ENCODE data around the gene NPBWR2. TPM values are rescaled to one million over a fixed set of nuclear protein-coding genes. Genes with fewer than 3 reads are reported as not detected.

Gene NPBWR2
- total and polyA plus RNA-seq, 2 donors (not counting 1 experiment from before 2014, with no cell fraction given), result not detected

GRCh38 chr20:64114356-64114971, 7.1 kb upstream of the NPBWR2 start:
- peaks cover 2% of the 10 kb centered on the region for H3K27me3 ChIP-seq (ENCODE audit: control insufficient read depth, insufficient read depth, low read length)
- no peak for DNase-seq (ENCODE audit: low read depth in 2 of 2)
- no peak overlapping the region for H3K4me3 ChIP-seq (replicated peaks in 1 of 4; ENCODE audit: control extremely low read depth in 1 of 4, insufficient read depth in 1 of 4, low read depth in 3 of 4, low read length in 4 of 4)
- H3K9me3 ChIP-seq (ENCODE audit: control insufficient read depth, insufficient read depth, low read depth, low read length), result no peaks in the 10 kb centered on the region
- no peak overlapping the region for H3K27ac ChIP-seq (ENCODE audit: insufficient read depth, low read length)
- TF ChIP-seq CTCF (conservative IDR thresholded peaks at IDR 0.05 in 1 of 2, IDR thresholded peaks at IDR 0.05 in 1 of 2; ENCODE audit: low read depth in 1 of 2, low read length in 2 of 2), result no peak
- TF ChIP-seq EZH2 (IDR thresholded peaks at IDR 0.05; ENCODE audit: low read length, missing control alignments), result no peak
- H3K4me2 ChIP-seq (ENCODE audit: extremely low read depth, insufficient read depth, low read length), result no peak overlapping the region
- no peak overlapping the region for H2AFZ ChIP-seq (ENCODE audit: low read length)
- no peaks in the 10 kb centered on the region for H3K4me1 ChIP-seq (ENCODE audit: control insufficient read depth, extremely low read depth, insufficient read depth, low read length)
- no peaks in the 10 kb centered on the region for H3K79me2 ChIP-seq (ENCODE audit: control insufficient read depth, insufficient read depth, low read length)
- H3K9ac ChIP-seq (ENCODE audit: insufficient read depth, low read length), result no peak overlapping the region
- H3K36me3 ChIP-seq (ENCODE audit: control insufficient read depth, insufficient read depth, low read length), result no peaks in the 10 kb centered on the region
- no peaks in the 10 kb centered on the region for H4K20me1 ChIP-seq (ENCODE audit: control insufficient read depth, extremely low read depth, insufficient read depth, low read length)

GRCh38 chr20:64113796-64114355, 6.5 kb upstream of the NPBWR2 start:
- no peak overlapping the region for H3K9ac ChIP-seq (ENCODE audit: insufficient read depth, low read length)

GRCh38 chr20:64113444-64113775, 6.0 kb upstream of the NPBWR2 start:
- no peak for DNase-seq (ENCODE audit: low read depth in 2 of 2)
- Histone ChIP-seq H3K27me3 (ENCODE audit: control insufficient read depth, insufficient read depth, low read length) (peaks cover 2% of the 10 kb centered on the region), H2AFZ (ENCODE audit: low read length) (no peak overlapping the region), H3K4me2 (ENCODE audit: extremely low read depth, insufficient read depth, low read length) (no peak overlapping the region), H3K79me2 (ENCODE audit: control insufficient read depth, insufficient read depth, low read length) (no peaks in the 10 kb centered on the region), H3K9ac (ENCODE audit: insufficient read depth, low read length) (no peak overlapping the region), H3K9me3 (ENCODE audit: control insufficient read depth, insufficient read depth, low read depth, low read length) (no peaks in the 10 kb centered on the region), H3K4me1 (ENCODE audit: control insufficient read depth, extremely low read depth, insufficient read depth, low read length) (no peaks in the 10 kb centered on the region), H4K20me1 (ENCODE audit: control insufficient read depth, extremely low read depth, insufficient read depth, low read length) (no peaks in the 10 kb centered on the region), H3K36me3 (ENCODE audit: control insufficient read depth, insufficient read depth, low read length) (no peaks in the 10 kb centered on the region), H3K4me3 (replicated peaks in 1 of 4; ENCODE audit: control extremely low read depth in 1 of 4, insufficient read depth in 1 of 4, low read depth in 3 of 4, low read length in 4 of 4) (no peak overlapping the region), H3K27ac (ENCODE audit: insufficient read depth, low read length) (no peak overlapping the region)
- TF ChIP-seq EZH2 (IDR thresholded peaks at IDR 0.05; ENCODE audit: low read length, missing control alignments) (no peak), CTCF (conservative IDR thresholded peaks at IDR 0.05 in 1 of 2, IDR thresholded peaks at IDR 0.05 in 1 of 2; ENCODE audit: low read depth in 1 of 2, low read length in 2 of 2) (no peak)

More at GRCh38 chr20:64113796-64114355, 6.5 kb upstream of the NPBWR2 start:
- H3K36me3 ChIP-seq (ENCODE audit: control insufficient read depth, insufficient read depth, low read length), result no peaks in the 10 kb centered on the region
- no peak overlapping the region for H2AFZ ChIP-seq (ENCODE audit: low read length)
- no peak for TF ChIP-seq CTCF (conservative IDR thresholded peaks at IDR 0.05 in 1 of 2, IDR thresholded peaks at IDR 0.05 in 1 of 2; ENCODE audit: low read depth in 1 of 2, low read length in 2 of 2)
- no peak for TF ChIP-seq EZH2 (IDR thresholded peaks at IDR 0.05; ENCODE audit: low read length, missing control alignments)
- no peak overlapping the region for H3K4me3 ChIP-seq (replicated peaks in 1 of 4; ENCODE audit: control extremely low read depth in 1 of 4, insufficient read depth in 1 of 4, low read depth in 3 of 4, low read length in 4 of 4)
- H3K4me2 ChIP-seq (ENCODE audit: extremely low read depth, insufficient read depth, low read length), result no peak overlapping the region
- no peaks in the 10 kb centered on the region for H3K4me1 ChIP-seq (ENCODE audit: control insufficient read depth, extremely low read depth, insufficient read depth, low read length)
- H3K79me2 ChIP-seq (ENCODE audit: control insufficient read depth, insufficient read depth, low read length), result no peaks in the 10 kb centered on the region
- no peaks in the 10 kb centered on the region for H4K20me1 ChIP-seq (ENCODE audit: control insufficient read depth, extremely low read depth, insufficient read depth, low read length)
- H3K27ac ChIP-seq (ENCODE audit: insufficient read depth, low read length), result no peak overlapping the region
- DNase-seq (ENCODE audit: low read depth in 2 of 2), result no peak
- peaks cover 2% of the 10 kb centered on the region for H3K27me3 ChIP-seq (ENCODE audit: control insufficient read depth, insufficient read depth, low read length)
- H3K9me3 ChIP-seq (ENCODE audit: control insufficient read depth, insufficient read depth, low read depth, low read length), result no peaks in the 10 kb centered on the region
